HEK293 (cell line): ENCODE data around the gene FBXO10.

Experiments
- CTCF ChIA-PET: fragments of 350-600 bp; formaldehyde crosslinking; extraction: SDS; loops from one replicate; lab custom pipeline; 2021; ENCODE audit warnings: antibody characterized with exemption; lab: Yijun Ruan, JAX
- POLR2A ChIA-PET: fragments of 300-600 bp; formaldehyde crosslinking; extraction: SDS; loops from one replicate; lab custom pipeline; 2020; ENCODE audit warnings: antibody characterized with exemption, inconsistent platforms; lab: Yijun Ruan, JAX
- H3K27ac ChIP-seq: fragments of 200-500 bp; sonication (Bioruptor generic); 2 replicates; pipeline ENCODE4 v1.5.1; 2014; ENCODE audit warnings: low read depth, low read length, control low read depth, inconsistent platforms; ENCODE audit errors: extremely low read depth
- H3K36me3 ChIP-seq, 2 experiments: fragments of 200-500 bp in 1 of 2; sonication (Bioruptor generic) in 1 of 2; 1 replicate in 1 of 2; 2 replicates in 1 of 2; pipeline ENCODE4 v1.5.1; 2014 to 2017; ENCODE audit warnings: inconsistent platforms in 2 of 2, low read length in 2 of 2; ENCODE audit not compliant: control insufficient read depth in 2 of 2, insufficient read depth in 1 of 2
- H3K4me1 ChIP-seq: fragments of 200-500 bp; sonication (Bioruptor generic); 2 replicates; pipeline ENCODE4 v1.5.1; 2014; ENCODE audit warnings: mild to moderate bottlenecking, low read length, inconsistent platforms; ENCODE audit not compliant: control insufficient read depth, insufficient read depth
- H3K4me3 ChIP-seq: 2 replicates; pipeline ENCODE4 v1.5.1; 2011; ENCODE audit warnings: low read depth, mild to moderate bottlenecking, control low read depth, low read length, moderate library complexity
- H3K9me3 ChIP-seq: fragments of 200-500 bp; sonication (Bioruptor generic); 2 replicates; pipeline ENCODE4 v1.5.1; 2014; ENCODE audit warnings: low read depth, low read length, inconsistent platforms; ENCODE audit not compliant: control insufficient read depth, insufficient read depth
- ATF2 ChIP-seq: fragments of 450-650 bp; formaldehyde crosslinking; IDR thresholded peaks from 2 replicates; pipeline ENCODE4 v1.5.1; 2016; ENCODE audit warnings: missing biosample characterization, missing genetic modification characterization, low read depth
- KLF7 ChIP-seq: fragments of 450-650 bp; formaldehyde crosslinking; IDR thresholded peaks from 2 replicates; pipeline ENCODE4 v1.5.1; 2016; ENCODE audit warnings: missing biosample characterization, missing genetic modification characterization, borderline replicate concordance
- OVOL3 ChIP-seq: fragments of 450-650 bp; formaldehyde crosslinking; IDR thresholded peaks from 2 replicates; pipeline ENCODE4 v1.5.1; 2016; ENCODE audit warnings: missing biosample characterization, missing genetic modification characterization
- PRDM2 ChIP-seq: fragments of 450-650 bp; formaldehyde crosslinking; IDR thresholded peaks from 2 replicates; pipeline ENCODE4 v1.5.1; 2016; ENCODE audit warnings: missing biosample characterization, missing genetic modification characterization, borderline replicate concordance
- SETDB1 ChIP-seq: IDR thresholded peaks from one replicate; pipeline ENCODE4 v1.6.1; 2017; ENCODE audit warnings: mild to moderate bottlenecking, low read length, moderate library complexity, mixed read lengths; ENCODE audit not compliant: insufficient read length
- TCF7L2 ChIP-seq: IDR thresholded peaks from 2 replicates; pipeline ENCODE4 v1.6.1; 2011; ENCODE audit warnings: low read depth, mild to moderate bottlenecking, inconsistent platforms, low read length, moderate library complexity, borderline replicate concordance
- ZFP37 ChIP-seq: fragments of 450-650 bp; formaldehyde crosslinking; IDR thresholded peaks from 2 replicates; pipeline ENCODE4 v1.5.1; 2016; ENCODE audit warnings: missing biosample characterization, missing genetic modification characterization
- ZFP69B ChIP-seq: fragments of 450-650 bp; formaldehyde crosslinking; IDR thresholded peaks from 2 replicates; pipeline ENCODE4 v1.5.1; 2016; ENCODE audit warnings: missing biosample characterization, missing genetic modification characterization
- ZNF16 ChIP-seq: fragments of 450-650 bp; formaldehyde crosslinking; IDR thresholded peaks from 2 replicates; pipeline ENCODE4 v1.5.1; 2016; ENCODE audit warnings: low read depth, missing biosample characterization, missing genetic modification characterization
- ZNF174 ChIP-seq: fragments of 450-650 bp; formaldehyde crosslinking; IDR thresholded peaks from 2 replicates; pipeline ENCODE4 v1.5.0; 2017; ENCODE audit warnings: missing biosample characterization, mild to moderate bottlenecking, missing genetic modification characterization
- ZNF311 ChIP-seq: fragments of 450-650 bp; formaldehyde crosslinking; IDR thresholded peaks from 2 replicates; pipeline ENCODE4 v1.5.1; 2017; ENCODE audit warnings: missing biosample characterization, missing genetic modification characterization, borderline replicate concordance
- ZNF433 ChIP-seq: fragments of 450-650 bp; formaldehyde crosslinking; IDR thresholded peaks from 2 replicates; pipeline ENCODE4 v1.5.1; 2016; ENCODE audit warnings: missing biosample characterization, missing genetic modification characterization, low read depth
- ZNF521 ChIP-seq: fragments of 450-650 bp; formaldehyde crosslinking; IDR thresholded peaks from 2 replicates; pipeline ENCODE4 v1.5.1; 2017; ENCODE audit warnings: missing biosample characterization, mild to moderate bottlenecking, missing genetic modification characterization
- ZNF548 ChIP-seq: fragments of 450-650 bp; formaldehyde crosslinking; IDR thresholded peaks from 2 replicates; pipeline ENCODE4 v1.5.1; 2016; ENCODE audit warnings: missing biosample characterization, missing genetic modification characterization
- ZNF623 ChIP-seq: fragments of 450-650 bp; formaldehyde crosslinking; IDR thresholded peaks from 2 replicates; pipeline ENCODE4 v1.5.1; 2016; ENCODE audit warnings: missing biosample characterization, missing genetic modification characterization
- ZNF626 ChIP-seq: fragments of 450-650 bp; sonication (Bioruptor Pico); formaldehyde crosslinking; IDR thresholded peaks from 2 replicates; pipeline ENCODE4 v1.5.1; 2018; ENCODE audit warnings: missing biosample characterization, missing genetic modification characterization, inconsistent platforms
- ZNF768 ChIP-seq: fragments of 450-650 bp; formaldehyde crosslinking; IDR thresholded peaks from 2 replicates; pipeline ENCODE4 v1.5.1; 2018; ENCODE audit warnings: missing biosample characterization, mild to moderate bottlenecking, missing genetic modification characterization
- ZNF785 ChIP-seq: fragments of 450-650 bp; formaldehyde crosslinking; IDR thresholded peaks from 2 replicates; pipeline ENCODE4 v1.5.1; 2016; ENCODE audit warnings: missing biosample characterization, missing genetic modification characterization
- TF ChIP-seq, protein P1 (sequence below): fragments of 450-650 bp; formaldehyde crosslinking; conservative IDR thresholded peaks from 2 replicates; pipeline ENCODE4 v1.5.1; 2016; ENCODE audit warnings: low read depth, missing biosample characterization, missing genetic modification characterization

Gene FBXO10

GRCh38 chr9:37504605-37505004, 71.6 kb downstream of the FBXO10 start (continued):
- TF ChIP-seq, protein P1, sequence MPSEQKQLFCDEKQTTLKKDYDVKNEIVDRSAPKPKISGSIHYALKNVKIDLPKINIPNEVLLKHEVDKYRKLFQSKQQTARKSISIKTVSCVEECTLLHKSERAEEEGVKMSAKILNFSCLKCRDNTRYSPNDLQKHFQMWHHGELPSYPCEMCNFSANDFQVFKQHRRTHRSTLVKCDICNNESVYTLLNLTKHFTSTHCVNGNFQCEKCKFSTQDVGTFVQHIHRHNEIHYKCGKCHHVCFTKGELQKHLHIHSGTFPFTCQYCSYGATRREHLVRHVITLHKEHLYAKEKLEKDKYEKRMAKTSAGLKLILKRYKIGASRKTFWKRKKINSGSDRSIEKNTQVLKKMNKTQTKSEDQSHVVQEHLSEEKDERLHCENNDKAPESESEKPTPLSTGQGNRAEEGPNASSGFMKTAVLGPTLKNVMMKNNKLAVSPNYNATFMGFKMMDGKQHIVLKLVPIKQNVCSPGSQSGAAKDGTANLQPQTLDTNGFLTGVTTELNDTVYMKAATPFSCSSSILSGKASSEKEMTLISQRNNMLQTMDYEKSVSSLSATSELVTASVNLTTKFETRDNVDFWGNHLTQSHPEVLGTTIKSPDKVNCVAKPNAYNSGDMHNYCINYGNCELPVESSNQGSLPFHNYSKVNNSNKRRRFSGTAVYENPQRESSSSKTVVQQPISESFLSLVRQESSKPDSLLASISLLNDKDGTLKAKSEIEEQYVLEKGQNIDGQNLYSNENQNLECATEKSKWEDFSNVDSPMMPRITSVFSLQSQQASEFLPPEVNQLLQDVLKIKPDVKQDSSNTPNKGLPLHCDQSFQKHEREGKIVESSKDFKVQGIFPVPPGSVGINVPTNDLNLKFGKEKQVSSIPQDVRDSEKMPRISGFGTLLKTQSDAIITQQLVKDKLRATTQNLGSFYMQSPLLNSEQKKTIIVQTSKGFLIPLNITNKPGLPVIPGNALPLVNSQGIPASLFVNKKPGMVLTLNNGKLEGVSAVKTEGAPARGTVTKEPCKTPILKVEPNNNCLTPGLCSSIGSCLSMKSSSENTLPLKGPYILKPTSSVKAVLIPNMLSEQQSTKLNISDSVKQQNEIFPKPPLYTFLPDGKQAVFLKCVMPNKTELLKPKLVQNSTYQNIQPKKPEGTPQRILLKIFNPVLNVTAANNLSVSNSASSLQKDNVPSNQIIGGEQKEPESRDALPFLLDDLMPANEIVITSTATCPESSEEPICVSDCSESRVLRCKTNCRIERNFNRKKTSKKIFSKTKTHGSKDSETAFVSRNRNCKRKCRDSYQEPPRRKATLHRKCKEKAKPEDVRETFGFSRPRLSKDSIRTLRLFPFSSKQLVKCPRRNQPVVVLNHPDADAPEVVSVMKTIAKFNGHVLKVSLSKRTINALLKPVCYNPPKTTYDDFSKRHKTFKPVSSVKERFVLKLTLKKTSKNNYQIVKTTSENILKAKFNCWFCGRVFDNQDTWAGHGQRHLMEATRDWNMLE (tag by site-specific recombination): no peak

DNA sequence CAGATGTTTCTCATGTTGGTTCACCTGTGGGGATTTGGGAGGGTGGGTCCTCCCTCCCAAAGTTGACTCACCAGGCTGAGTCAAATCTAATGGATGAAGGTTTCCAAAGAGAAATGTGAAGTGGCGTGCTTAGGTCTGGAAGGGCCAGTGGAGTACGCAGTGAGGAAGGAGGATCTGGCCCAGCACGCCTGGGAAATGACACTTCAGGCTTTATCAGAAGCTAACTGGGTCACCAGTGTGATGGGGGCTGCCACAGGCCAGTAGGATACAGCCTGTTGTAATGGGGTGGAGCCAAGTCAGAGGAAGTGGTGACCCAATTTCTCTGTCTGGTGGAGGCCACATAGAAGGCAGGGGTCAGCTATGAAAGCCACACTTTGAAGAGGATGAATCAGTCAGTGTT, 72.4 kb downstream of the FBXO10 start:
- ChIA-PET CTCF (interaction anchor here (1.0 kb wide), 1 partner anchor 401 kb away, joined by 3 read pairs; no protein-coding TSS in a partner anchor), POLR2A (interaction anchor here (3.3 kb wide), 1 partner anchor 17 kb away, joined by 12 read pairs; the partner anchor contains the start of gene POLR1E)
- Histone ChIP-seq H3K27ac (no peak overlapping the region), H3K4me1 (no peaks in the 10 kb centered on the region), H3K36me3 (peaks cover 3 to 94% of the 10 kb centered on the region in 2 experiments), H3K4me3 (no peak overlapping the region), H3K9me3 (no peaks in the 10 kb centered on the region)
- TF ChIP-seq ZNF311 (tag by site-specific recombination) (no peak), ZNF623 (tag by site-specific recombination) (no peak), KLF7 (no peak), ZFP69B (tag by site-specific recombination) (no peak), ZNF174 (tag by site-specific recombination) (no peak)

DNA sequence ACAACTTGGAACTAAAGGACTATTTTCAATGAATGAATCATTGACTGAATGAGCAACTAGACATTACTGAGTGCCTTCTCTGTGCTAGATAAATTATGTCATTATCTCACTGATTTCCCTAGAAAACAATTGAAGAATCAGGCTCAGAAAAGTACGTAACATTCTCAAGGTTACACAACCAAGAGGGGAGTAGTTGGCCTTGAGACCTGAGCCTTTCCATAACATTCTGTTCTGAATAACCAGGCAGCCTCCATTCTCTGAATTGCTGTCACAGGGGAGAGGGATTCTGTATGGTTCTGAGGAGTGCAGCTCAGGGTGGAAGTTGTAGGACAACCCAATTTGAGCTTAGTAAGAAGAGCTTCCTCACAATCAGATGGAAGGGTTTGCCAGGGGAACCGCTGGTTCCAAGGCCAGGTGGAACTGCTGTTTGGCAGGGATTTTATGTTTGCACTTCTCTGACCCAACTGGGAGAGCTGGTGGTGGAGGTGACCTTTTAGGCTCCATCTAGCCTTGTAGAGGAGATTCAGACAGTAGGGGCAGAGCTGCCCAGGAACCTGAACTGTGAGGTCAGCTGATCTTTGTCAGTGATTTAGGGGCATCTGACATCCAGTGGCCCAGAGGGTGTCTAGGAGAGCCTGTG, 74.1 kb downstream of the FBXO10 start:
- no peaks in the 10 kb centered on the region for H3K4me1 ChIP-seq
- peaks cover 3 to 94% of the 10 kb centered on the region in 2 experiments for H3K36me3 ChIP-seq
- H3K4me3 ChIP-seq: no peak overlapping the region
- no peak overlapping the region for H3K27ac ChIP-seq
- ChIA-PET POLR2A (no interaction called here), CTCF (interaction anchor here (0.7 kb wide), 1 partner anchor 761 kb away, joined by 3 read pairs; no protein-coding TSS in a partner anchor)
- H3K9me3 ChIP-seq: no peaks in the 10 kb centered on the region
- TF ChIP-seq ZNF785 (tag by site-specific recombination) (no peak), ZNF521 (no peak), ZNF768 (tag by site-specific recombination) (no peak), ZFP37 (tag by site-specific recombination) (no peak), ATF2 (tag by site-specific recombination) (no peak), TCF7L2 (no peak), PRDM2 (tag by site-specific recombination) (no peak), OVOL3 (tag by site-specific recombination) (no peak), SETDB1 (no peak), ZNF433 (tag by site-specific recombination) (no peak), ZNF16 (tag by site-specific recombination) (no peak), ZNF626 (tag by site-specific recombination) (no peak), ZNF548 (tag by site-specific recombination) (no peak)
